HEK293 (cell line): ENCODE data around the gene TBC1D24.

Experiments
- CTCF ChIA-PET: fragments of 350-600 bp; formaldehyde crosslinking; extraction: SDS; loops from one replicate; lab custom pipeline; 2021; ENCODE audit warnings: antibody characterized with exemption; lab: Yijun Ruan, JAX
- POLR2A ChIA-PET: fragments of 300-600 bp; formaldehyde crosslinking; extraction: SDS; loops from one replicate; lab custom pipeline; 2020; ENCODE audit warnings: antibody characterized with exemption, inconsistent platforms; lab: Yijun Ruan, JAX
- H3K27ac ChIP-seq: fragments of 200-500 bp; sonication (Bioruptor generic); 2 replicates; pipeline ENCODE4 v1.5.1; 2014; ENCODE audit warnings: low read depth, low read length, control low read depth, inconsistent platforms; ENCODE audit errors: extremely low read depth
- H3K36me3 ChIP-seq, 2 experiments: fragments of 200-500 bp in 1 of 2; sonication (Bioruptor generic) in 1 of 2; 1 replicate in 1 of 2; 2 replicates in 1 of 2; pipeline ENCODE4 v1.5.1; 2014 to 2017; ENCODE audit warnings: inconsistent platforms in 2 of 2, low read length in 2 of 2; ENCODE audit not compliant: control insufficient read depth in 2 of 2, insufficient read depth in 1 of 2
- H3K4me1 ChIP-seq: fragments of 200-500 bp; sonication (Bioruptor generic); 2 replicates; pipeline ENCODE4 v1.5.1; 2014; ENCODE audit warnings: mild to moderate bottlenecking, low read length, inconsistent platforms; ENCODE audit not compliant: control insufficient read depth, insufficient read depth
- H3K4me3 ChIP-seq: 2 replicates; pipeline ENCODE4 v1.5.1; 2011; ENCODE audit warnings: low read depth, mild to moderate bottlenecking, control low read depth, low read length, moderate library complexity
- H3K9me3 ChIP-seq: fragments of 200-500 bp; sonication (Bioruptor generic); 2 replicates; pipeline ENCODE4 v1.5.1; 2014; ENCODE audit warnings: low read depth, low read length, inconsistent platforms; ENCODE audit not compliant: control insufficient read depth, insufficient read depth
- BCL11A ChIP-seq: fragments of 450-650 bp; formaldehyde crosslinking; IDR thresholded peaks from 2 replicates; pipeline ENCODE4 v1.5.1; 2016; ENCODE audit warnings: low read depth, missing biosample characterization, missing genetic modification characterization
- GLIS2 ChIP-seq: fragments of 450-650 bp; formaldehyde crosslinking; IDR thresholded peaks from 2 replicates; pipeline ENCODE4 v1.5.1; 2016; ENCODE audit warnings: missing biosample characterization, missing genetic modification characterization
- KLF8 ChIP-seq: fragments of 450-650 bp; formaldehyde crosslinking; IDR thresholded peaks from 2 replicates; pipeline ENCODE4 v1.5.1; 2016; ENCODE audit warnings: missing biosample characterization, missing genetic modification characterization
- KLF9 ChIP-seq: fragments of 450-650 bp; formaldehyde crosslinking; IDR thresholded peaks from 2 replicates; pipeline ENCODE4 v1.5.1; 2016; ENCODE audit warnings: missing biosample characterization, missing genetic modification characterization, low read depth
- MEIS1 ChIP-seq: sonication (generic); formaldehyde crosslinking; IDR thresholded peaks from 2 replicates; pipeline ENCODE4 v1.8.1; 2022; ENCODE audit warnings: missing genetic modification reagents, mild to moderate bottlenecking, borderline replicate concordance
- OSR2 ChIP-seq: fragments of 450-650 bp; formaldehyde crosslinking; IDR thresholded peaks from 2 replicates; pipeline ENCODE4 v1.5.1; 2016; ENCODE audit warnings: missing biosample characterization, missing genetic modification characterization
- SALL2 ChIP-seq: fragments of 450-650 bp; formaldehyde crosslinking; IDR thresholded peaks from 2 replicates; pipeline ENCODE4 v1.5.0; 2017; ENCODE audit warnings: missing biosample characterization, mild to moderate bottlenecking, missing genetic modification characterization, borderline replicate concordance
- SCRT2 ChIP-seq: fragments of 450-650 bp; formaldehyde crosslinking; IDR thresholded peaks from 2 replicates; pipeline ENCODE4 v1.5.1; 2016; ENCODE audit warnings: missing biosample characterization, missing genetic modification characterization
- TRIM28 ChIP-seq: IDR thresholded peaks from 2 replicates; pipeline ENCODE4 v1.6.1; 2011; ENCODE audit warnings: low read length, control low read depth, borderline replicate concordance
- ZBTB10 ChIP-seq: fragments of 450-650 bp; formaldehyde crosslinking; IDR thresholded peaks from 2 replicates; pipeline ENCODE4 v1.5.1; 2016; ENCODE audit warnings: missing biosample characterization, missing genetic modification characterization
- ZBTB8A ChIP-seq: fragments of 450-650 bp; formaldehyde crosslinking; IDR thresholded peaks from 2 replicates; pipeline ENCODE4 v1.5.1; 2016; ENCODE audit warnings: missing biosample characterization, missing genetic modification characterization
- ZNF169 ChIP-seq: fragments of 450-650 bp; formaldehyde crosslinking; IDR thresholded peaks from 2 replicates; pipeline ENCODE4 v1.5.1; 2016; ENCODE audit warnings: missing biosample characterization, missing genetic modification characterization
- ZNF202 ChIP-seq: fragments of 450-650 bp; formaldehyde crosslinking; IDR thresholded peaks from 2 replicates; pipeline ENCODE4 v1.5.1; 2016; ENCODE audit warnings: missing biosample characterization, missing genetic modification characterization, borderline replicate concordance
- ZNF223 ChIP-seq: fragments of 450-650 bp; formaldehyde crosslinking; IDR thresholded peaks from 2 replicates; pipeline ENCODE4 v1.5.1; 2016; ENCODE audit warnings: missing biosample characterization, missing genetic modification characterization
- ZNF248 ChIP-seq: fragments of 450-650 bp; formaldehyde crosslinking; IDR thresholded peaks from 2 replicates; pipeline ENCODE4 v1.5.1; 2017; ENCODE audit warnings: missing biosample characterization, missing genetic modification characterization
- ZNF274 ChIP-seq, 2 experiments: fragments of 200-500 bp in 1 of 2; fragments of 450-650 bp in 1 of 2; sonication (Bioruptor generic) in 1 of 2; formaldehyde crosslinking in 1 of 2; IDR thresholded peaks; 2 replicates each; pipeline versions ENCODE4 v1.5.1 to v1.6.1; 2014 to 2016; ENCODE audit warnings: borderline replicate concordance in 1 of 2, inconsistent platforms in 1 of 2, low read length in 1 of 2, missing biosample characterization in 1 of 2, missing genetic modification characterization in 1 of 2
- ZNF354C ChIP-seq: fragments of 450-650 bp; formaldehyde crosslinking; IDR thresholded peaks from 2 replicates; pipeline ENCODE4 v1.5.1; 2016; ENCODE audit warnings: missing biosample characterization, missing genetic modification characterization, low read depth, borderline replicate concordance
- ZNF416 ChIP-seq: fragments of 450-650 bp; formaldehyde crosslinking; IDR thresholded peaks from 2 replicates; pipeline ENCODE4 v1.5.1; 2016; ENCODE audit warnings: missing biosample characterization, missing genetic modification characterization
- ZNF423 ChIP-seq: fragments of 450-650 bp; formaldehyde crosslinking; IDR thresholded peaks from 2 replicates; pipeline ENCODE4 v1.5.1; 2016; ENCODE audit warnings: missing biosample characterization, missing genetic modification characterization
- ZNF433 ChIP-seq: fragments of 450-650 bp; formaldehyde crosslinking; IDR thresholded peaks from 2 replicates; pipeline ENCODE4 v1.5.1; 2016; ENCODE audit warnings: missing biosample characterization, missing genetic modification characterization, low read depth
- ZNF560 ChIP-seq: fragments of 450-650 bp; formaldehyde crosslinking; IDR thresholded peaks from 2 replicates; pipeline ENCODE4 v1.5.1; 2017; ENCODE audit warnings: missing biosample characterization, missing genetic modification characterization, borderline replicate concordance
- ZNF626 ChIP-seq: fragments of 450-650 bp; sonication (Bioruptor Pico); formaldehyde crosslinking; IDR thresholded peaks from 2 replicates; pipeline ENCODE4 v1.5.1; 2018; ENCODE audit warnings: missing biosample characterization, missing genetic modification characterization, inconsistent platforms
- ZNF677 ChIP-seq: fragments of 450-650 bp; IDR thresholded peaks from 2 replicates; pipeline ENCODE4 v1.5.0; 2018; ENCODE audit warnings: missing biosample characterization, mild to moderate bottlenecking, missing genetic modification characterization, moderate library complexity
- TF ChIP-seq, protein P1 (sequence below): fragments of 450-650 bp; formaldehyde crosslinking; IDR thresholded peaks from 2 replicates; pipeline ENCODE4 v1.5.1; 2017; ENCODE audit warnings: missing biosample characterization, missing genetic modification characterization
- TF ChIP-seq, protein P2 (sequence below): fragments of 450-650 bp; formaldehyde crosslinking; IDR thresholded peaks from 2 replicates; pipeline ENCODE4 v1.5.1; 2016; ENCODE audit warnings: missing biosample characterization, missing genetic modification characterization

The TBC1D24 gene

GRCh38 chr16:2429771-2430663 lies 44.9 kb upstream of the TBC1D24 start (continued):
- no peak for TF ChIP-seq ZNF433 (tag by site-specific recombination)
- TF ChIP-seq KLF8 = no peak
- no peak for TF ChIP-seq MEIS1 (CRISPR knock-in tag)
- no peak for TF ChIP-seq ZBTB8A (tag by site-specific recombination)

DNA sequence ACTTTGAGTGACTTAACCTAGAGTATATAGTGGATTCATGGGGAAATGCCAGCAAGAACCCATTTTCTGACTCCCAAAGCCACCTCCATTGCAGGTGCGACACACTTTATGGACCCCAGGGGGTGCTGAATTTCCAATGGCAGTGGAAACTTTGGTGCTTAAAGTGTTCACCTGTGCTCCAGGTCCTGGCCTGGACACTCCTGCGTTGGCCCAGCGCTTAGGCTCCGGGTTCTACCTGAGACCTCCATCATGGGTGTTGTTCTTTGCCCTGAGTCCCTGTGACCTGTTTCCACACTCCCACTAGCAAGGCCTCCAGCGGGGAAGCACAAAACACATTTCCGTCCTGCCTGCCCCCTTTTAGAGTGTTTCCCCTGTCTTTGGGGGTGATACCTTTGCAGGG lies 42.6 kb upstream of the TBC1D24 start:
- POLR2A ChIA-PET = no interaction called here

DNA sequence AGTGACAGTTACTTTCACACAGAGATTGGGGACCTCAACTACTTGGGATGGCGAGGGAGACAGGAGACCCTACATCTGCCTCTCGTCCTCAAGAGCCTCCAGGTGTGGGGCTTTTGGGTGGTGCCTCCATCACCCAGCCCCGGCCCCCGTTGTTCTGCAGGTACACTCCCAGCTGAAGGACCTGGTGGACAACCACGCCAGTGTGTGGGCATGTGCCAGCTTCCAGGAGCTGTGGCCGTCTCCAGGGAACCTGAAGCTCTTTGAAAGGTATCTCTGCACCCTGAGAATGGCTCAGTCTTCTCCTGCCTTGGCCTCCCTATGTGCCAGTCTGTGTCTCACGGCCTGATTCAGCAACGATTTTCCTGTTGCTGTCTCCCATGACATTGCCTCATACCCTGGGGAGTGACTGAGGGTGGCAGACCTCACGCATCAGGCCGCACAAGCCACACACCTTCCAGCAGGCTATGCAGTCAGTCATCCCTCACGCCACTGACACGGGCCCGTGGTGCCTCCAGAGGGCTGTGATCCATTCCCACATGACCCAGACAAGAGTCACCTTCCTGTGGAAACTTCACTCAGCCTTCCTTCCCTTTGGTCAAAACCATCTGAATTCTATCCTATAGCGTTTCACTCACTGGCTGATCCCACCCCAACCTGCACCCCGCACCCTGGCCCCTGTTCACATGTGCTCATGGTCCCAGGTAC lies 42.0 kb upstream of the TBC1D24 start:
- POLR2A ChIA-PET = interaction anchor here (0.6 kb wide), 2 partner anchors 164 to 278 kb away, joined by 4 to 5 read pairs; no protein-coding TSS in a partner anchor
- H3K4me1 ChIP-seq = no peaks in the 10 kb centered on the region; the same call in 1 of the 2 replicates
- H3K9me3 ChIP-seq = no peaks in the 10 kb centered on the region
- H3K27ac ChIP-seq = no peak overlapping the region
- H3K4me3 ChIP-seq = no peak overlapping the region
- peaks cover 35 to 65% of the 10 kb centered on the region in 2 experiments; a peak in 2 of 3 replicates for H3K36me3 ChIP-seq
- TF ChIP-seq SCRT2 = no peak
- TF ChIP-seq ZNF274 (IDR thresholded peaks at IDR 0.05; ENCODE audit: low read length) = no peak
- TF ChIP-seq ZNF274 (tag by site-specific recombination; IDR thresholded peaks at IDR 0.05; ENCODE audit: borderline replicate concordance) = no peak
- TF ChIP-seq ZBTB10 (tag by site-specific recombination) = no peak
- no peak for TF ChIP-seq BCL11A
- no peak for TF ChIP-seq ZNF560 (tag by site-specific recombination)
- no peak for TF ChIP-seq TRIM28
- no peak for TF ChIP-seq ZNF202 (tag by site-specific recombination)
- TF ChIP-seq OSR2 (tag by site-specific recombination) = no peak
- TF ChIP-seq, all 188 proteins: peak for 0
- CTCF ChIA-PET = interaction anchor here (0.7 kb wide), 1 partner anchor 1468 kb away, joined by 3 read pairs; no protein-coding TSS in a partner anchor

More for the DNA sequence above, 42.6 kb upstream of the TBC1D24 start:
- Histone ChIP-seq H3K4me1 (no peaks in the 10 kb centered on the region; the same call in 1 of the 2 replicates), H3K9me3 (no peaks in the 10 kb centered on the region), H3K27ac (no peak overlapping the region), H3K4me3 (no peak overlapping the region), H3K36me3 (peaks cover 30 to 58% of the 10 kb centered on the region in 2 experiments; a peak in 2 of 3 replicates)
- CTCF ChIA-PET = no interaction called here
- TF ChIP-seq ZNF223 = no peak
- TF ChIP-seq KLF9 (tag by site-specific recombination) = no peak
- TF ChIP-seq TRIM28 = no peak
- TF ChIP-seq ZNF423 = no peak
- TF ChIP-seq, protein P1, sequence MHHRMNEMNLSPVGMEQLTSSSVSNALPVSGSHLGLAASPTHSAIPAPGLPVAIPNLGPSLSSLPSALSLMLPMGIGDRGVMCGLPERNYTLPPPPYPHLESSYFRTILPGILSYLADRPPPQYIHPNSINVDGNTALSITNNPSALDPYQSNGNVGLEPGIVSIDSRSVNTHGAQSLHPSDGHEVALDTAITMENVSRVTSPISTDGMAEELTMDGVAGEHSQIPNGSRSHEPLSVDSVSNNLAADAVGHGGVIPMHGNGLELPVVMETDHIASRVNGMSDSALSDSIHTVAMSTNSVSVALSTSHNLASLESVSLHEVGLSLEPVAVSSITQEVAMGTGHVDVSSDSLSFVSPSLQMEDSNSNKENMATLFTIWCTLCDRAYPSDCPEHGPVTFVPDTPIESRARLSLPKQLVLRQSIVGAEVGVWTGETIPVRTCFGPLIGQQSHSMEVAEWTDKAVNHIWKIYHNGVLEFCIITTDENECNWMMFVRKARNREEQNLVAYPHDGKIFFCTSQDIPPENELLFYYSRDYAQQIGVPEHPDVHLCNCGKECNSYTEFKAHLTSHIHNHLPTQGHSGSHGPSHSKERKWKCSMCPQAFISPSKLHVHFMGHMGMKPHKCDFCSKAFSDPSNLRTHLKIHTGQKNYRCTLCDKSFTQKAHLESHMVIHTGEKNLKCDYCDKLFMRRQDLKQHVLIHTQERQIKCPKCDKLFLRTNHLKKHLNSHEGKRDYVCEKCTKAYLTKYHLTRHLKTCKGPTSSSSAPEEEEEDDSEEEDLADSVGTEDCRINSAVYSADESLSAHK (tag by site-specific recombination) = no peak
- TF ChIP-seq ZNF274 (IDR thresholded peaks at IDR 0.05; ENCODE audit: low read length) = no peak
- TF ChIP-seq ZNF274 (tag by site-specific recombination; IDR thresholded peaks at IDR 0.05; ENCODE audit: borderline replicate concordance) = no peak
- no peak for TF ChIP-seq SALL2 (tag by site-specific recombination)
- no peak for TF ChIP-seq ZNF354C (tag by site-specific recombination)
- no peak for TF ChIP-seq ZNF248 (tag by site-specific recombination)
- TF ChIP-seq ZNF677 (tag by site-specific recombination) = no peak
- no peak for TF ChIP-seq ZNF416 (tag by site-specific recombination)
- no peak for TF ChIP-seq ZNF169
- TF ChIP-seq ZNF626 = no peak
- TF ChIP-seq GLIS2 (tag by site-specific recombination) = no peak
- TF ChIP-seq, protein P2, sequence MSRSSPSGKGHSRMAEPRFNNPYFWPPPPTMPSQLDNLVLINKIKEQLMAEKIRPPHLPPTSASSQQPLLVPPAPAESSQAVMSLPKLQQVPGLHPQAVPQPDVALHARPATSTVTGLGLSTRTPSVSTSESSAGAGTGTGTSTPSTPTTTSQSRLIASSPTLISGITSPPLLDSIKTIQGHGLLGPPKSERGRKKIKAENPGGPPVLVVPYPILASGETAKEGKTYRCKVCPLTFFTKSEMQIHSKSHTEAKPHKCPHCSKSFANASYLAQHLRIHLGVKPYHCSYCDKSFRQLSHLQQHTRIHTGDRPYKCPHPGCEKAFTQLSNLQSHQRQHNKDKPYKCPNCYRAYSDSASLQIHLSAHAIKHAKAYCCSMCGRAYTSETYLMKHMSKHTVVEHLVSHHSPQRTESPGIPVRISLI (tag by site-specific recombination) = no peak
